ENCODE results near the gene RBM18.
A peak's percentile ranks its signal among the peaks of the same experiment; 100 is the strongest.

Gene RBM18

GRCh38 chr9:122220673-122221182 lies 43.9 kb downstream of the RBM18 start:
- no peak for DNase-seq

GRCh38 chr9:122219856-122220672 lies 44.6 kb downstream of the RBM18 start:
- DNase-seq, result no peak

- DNase-seq, result no peak
Observed at GRCh38 chr9:122218935-122219855, 45.4 kb downstream of the RBM18 start.

DNA sequence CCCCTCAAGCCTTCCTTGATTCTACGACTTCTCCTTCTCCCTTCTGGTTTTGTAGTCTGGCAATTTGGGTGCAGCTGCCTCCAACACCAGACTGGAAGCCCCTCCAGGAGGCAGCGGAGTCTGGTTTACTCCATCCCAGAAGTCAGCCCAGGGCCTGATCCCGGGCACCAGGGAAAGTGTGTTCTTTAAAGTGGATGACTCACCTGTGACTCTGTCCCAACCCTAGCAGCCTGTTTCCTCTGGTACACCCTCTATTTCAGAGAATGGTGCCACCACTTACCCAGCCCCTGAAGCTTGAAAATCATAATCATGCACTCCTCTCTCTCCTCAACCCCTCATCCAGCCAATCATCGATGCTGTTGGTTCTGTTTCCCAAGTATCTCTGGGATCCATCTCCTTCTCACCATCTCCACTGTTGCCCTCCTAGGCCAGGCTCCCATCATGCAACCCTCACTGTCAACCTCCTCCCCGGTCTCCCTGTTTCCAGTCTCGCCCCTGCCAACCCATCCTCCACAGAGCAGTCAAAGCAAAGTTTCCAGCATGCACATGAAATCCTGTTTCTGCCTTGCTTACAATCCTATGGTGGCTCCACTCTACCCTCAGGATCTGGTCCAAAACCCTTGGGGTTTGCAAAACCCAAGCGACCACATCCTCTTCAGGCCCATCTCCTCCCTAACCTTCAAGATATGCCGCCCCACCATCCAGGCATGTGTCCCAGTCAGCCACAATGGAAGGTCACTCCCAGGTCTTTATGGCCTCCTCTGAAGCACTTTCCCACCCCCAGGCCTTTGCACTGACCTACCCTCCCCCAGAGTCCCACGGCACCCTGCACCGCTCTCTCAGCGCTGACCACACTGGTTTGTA lies 46.3 kb downstream of the RBM18 start:
- no peak for DNase-seq

- DNase-seq, result no peak
Observed at GRCh38 chr9:122217640-122218039, 47.0 kb downstream of the RBM18 start.

DNA sequence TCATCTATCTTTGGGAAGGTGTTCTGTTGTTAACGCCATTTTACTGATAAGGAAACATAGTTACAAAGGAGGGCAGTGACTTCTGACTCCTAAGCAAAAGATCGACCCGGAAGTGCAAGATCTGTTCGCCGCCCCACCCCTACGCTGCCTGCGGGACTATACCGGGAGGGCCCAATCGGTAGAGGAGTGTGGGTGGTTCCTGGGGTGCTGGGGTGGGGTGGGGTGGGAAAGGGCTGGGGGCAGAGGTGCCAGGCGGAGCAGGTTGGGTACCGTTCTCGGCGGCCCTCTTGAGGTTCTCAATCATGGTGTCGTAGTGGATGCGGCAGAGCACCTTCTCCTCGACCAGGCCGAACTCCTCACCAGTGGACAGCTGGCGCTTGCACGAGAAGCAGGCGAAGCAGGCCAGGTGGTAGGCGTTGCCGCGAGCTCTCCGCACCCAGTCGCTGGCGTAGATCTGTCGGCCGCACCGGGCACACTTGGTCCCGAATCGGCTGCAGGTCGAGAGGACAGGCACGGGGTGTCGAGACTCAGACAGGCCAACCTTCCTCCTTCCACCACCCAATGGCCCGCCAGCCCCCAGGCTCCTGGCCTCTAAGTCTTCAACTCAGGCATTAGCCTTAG lies 47.7 kb downstream of the RBM18 start:
- no peak for DNase-seq

DNA sequence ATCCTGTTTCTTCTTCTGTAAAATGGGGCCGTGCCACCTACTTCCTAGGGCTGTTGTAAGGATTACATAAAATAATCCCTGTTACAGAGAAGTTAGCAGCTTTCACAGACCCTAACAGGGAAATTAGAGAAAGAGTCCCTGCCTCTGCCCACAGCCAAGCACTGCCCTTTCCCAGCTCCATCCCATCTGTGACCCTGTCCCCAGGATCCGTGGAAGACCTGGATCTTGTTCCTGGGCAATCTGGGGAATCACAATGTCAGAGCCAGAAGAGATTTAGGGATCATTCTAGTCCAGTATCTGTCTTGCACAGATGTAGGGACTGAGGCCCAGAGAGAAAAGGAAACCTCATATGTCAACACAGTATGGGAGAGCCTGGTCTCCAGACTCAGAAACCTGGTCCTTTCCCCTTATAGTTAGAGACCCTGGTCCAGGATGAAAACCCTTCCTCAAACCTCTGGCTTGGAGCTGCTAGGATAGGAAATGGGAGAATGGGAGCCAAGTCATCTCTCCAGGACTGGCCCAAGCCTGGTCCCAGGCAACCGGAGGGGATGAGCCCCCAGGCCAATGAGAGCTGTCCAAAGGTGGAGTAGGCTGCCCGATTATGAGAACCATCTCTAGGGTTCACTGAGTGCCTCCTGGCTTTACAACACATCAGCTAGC lies 48.4 kb downstream of the RBM18 start:
- DNase-seq, result no peak

- DNase-seq, result no peak
Observed at GRCh38 chr9:122215663-122216062, 49.0 kb downstream of the RBM18 start.

DNA sequence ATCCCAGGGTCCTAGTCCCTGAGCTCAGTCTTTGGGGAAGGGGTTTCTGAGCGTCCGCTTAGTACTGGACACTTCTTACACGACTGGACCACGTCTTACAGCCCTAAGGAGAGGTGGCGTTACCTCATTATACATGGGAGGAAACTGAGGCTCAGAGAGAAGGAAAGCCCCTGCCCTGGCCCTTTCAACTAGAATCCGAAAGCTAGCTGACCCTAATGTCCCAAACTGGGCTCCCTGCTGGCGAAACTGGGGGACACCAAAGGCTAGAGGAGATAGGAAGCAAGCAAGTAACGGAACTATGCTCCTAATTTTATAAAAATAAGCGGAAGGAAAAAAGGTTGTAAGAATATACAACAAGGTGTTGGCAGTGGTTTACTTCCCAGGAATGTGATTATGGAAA lies 50.1 kb downstream of the RBM18 start:
- DNase-seq, result no peak

DNA sequence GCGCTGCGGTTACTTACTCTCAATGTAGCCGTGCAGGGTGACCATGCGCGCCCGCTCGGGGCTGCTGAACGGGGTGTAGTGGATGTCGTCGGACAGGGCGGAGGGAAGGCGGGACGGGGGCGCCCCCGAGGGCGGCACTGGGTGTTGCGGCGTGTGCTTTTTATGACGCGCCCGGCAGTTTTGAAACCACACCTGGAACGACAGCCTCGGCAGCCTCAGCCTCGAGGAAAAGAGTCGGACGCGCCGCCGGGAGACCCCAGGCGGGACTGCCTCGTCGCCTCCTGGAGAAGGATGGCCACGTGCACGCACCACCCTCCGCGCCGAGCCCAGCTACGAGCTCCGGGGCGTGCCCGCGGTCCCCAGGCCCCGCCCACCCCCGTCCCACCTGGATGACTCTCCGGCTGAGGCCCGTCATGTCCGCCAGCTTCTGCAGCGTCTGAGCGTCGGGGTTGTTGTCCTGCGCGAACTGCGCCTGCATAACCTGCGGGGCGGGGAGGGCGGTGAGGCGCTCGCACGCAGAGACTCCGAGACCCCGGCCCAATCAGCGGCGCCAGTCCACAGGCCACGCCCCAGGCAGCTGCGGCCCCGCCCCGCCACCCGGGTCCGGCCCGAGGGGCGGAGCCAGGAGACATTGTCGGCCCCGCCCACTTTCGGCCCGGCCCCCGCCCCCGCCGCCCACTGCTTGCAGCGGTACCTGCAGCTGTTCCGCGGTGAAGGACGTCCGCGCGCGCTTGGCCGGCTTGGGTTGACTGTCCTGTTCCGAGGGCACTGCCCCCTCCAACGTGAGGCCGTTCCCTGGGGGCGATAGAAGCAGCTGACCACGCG lies 50.8 kb downstream of the RBM18 start:
- peak; percentile 24 for DNase-seq

- no peak for DNase-seq
Observed at GRCh38 chr9:122213102-122213588, 51.5 kb downstream of the RBM18 start.

DNA sequence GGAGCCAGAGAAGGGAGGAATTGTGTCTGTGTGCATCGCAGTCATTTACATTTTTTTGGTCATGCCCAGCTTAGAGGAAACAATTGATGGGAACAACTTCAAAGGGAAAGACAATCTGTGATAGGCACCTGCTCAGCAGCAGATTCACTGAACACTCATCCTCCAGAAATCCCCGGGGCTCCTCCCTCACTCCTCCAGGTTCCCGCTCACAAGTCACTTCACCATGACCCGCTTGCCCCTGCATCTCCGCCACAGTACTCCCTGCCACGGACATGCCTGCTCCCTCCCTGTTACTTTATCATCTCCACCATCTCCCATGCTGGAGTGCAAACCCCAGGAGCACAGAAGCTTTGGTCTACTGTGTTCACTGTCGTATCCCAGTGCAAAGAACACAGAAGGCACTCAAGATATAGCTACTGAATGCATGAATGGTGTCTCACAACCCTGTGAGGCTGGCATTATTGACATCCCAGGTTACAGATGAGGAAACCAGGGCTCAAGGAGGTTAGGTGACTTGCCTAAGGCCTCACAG lies 52.1 kb downstream of the RBM18 start:
- DNase-seq, result no peak

DNA sequence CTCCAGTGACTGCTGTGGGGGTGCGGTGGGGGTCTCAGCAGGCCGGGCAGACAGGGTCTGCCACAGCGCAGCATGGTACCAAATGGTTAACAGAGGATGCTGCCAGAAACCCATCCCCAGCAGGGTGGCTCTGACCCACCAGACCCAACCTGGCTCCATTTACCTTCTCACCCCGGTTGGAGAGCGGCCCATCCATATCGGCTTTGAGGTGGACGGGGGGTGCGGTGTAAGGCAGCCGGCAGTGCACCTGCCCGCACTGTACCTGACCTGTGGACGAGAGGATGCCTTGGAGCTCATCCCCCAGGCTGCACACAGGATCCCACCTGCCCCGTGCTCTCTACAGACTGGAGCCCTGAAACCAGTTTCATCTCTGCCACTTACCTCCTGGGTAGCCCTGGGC lies 55.2 kb downstream of the RBM18 start:
- DNase-seq, result no peak

DNA sequence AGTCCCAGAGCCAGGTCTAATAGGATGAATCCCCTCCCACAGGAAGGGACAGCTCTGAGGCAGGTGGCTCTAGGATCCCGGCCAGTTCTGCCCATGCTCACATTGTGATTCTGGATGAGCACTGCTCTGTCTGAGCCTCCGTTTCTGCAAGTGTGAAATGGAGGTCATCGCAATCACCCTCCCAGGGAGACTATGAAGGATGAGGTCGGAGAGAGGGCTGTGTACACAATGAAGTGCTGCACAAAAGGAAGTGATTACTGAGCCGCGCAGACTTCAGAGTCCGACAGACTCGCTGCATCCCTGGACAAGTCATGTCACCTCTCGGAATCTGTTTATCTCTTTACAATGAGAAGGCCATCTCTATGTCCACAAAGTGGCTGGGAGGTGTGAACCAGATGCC lies 57.5 kb downstream of the RBM18 start:
- DNase-seq, result no peak

DNA sequence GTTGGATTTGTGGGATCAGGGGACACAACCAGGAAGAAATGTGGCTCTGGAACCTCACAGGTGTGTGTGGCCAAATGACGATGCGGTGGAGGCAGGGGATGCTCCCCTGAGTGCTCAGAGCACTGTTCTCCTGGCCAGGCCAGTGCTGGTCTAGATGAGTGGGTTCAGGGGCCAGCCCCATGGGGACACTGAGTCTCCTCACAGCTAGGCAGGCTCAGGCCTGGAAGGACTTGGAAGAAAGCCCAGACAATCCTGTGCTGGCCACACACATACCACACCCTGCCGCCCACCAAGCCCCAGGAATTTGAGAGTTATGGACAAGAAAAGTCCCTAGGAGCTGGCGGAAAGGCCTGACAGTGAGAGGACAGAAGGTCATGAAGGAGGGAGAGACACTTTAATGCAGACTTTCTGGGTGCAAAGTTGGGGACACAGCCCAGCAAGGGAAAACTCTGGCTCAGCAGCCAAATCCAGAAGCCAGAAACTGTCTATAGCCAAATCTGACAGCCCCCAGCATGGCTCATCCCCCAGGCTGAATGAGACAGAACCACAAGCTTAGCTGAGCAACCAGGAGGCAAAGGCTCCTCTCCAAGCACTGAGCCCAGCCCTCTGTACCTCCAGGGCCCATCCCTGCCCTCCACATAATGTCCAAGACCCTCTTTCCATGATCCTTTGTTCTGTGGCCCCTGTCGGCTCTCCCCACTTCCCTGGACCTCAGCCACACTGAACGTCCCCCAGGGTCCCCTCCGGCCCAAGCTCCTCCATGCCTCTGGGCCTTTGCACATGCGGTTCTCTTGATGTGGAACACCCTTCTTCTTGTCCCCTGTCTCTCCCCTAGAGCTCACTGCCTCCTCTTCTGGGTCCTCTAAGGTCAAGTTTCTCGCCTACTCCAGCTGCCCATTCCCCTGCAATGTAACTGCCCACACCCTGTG lies 58.3 kb downstream of the RBM18 start:
- no peak for DNase-seq

DNA sequence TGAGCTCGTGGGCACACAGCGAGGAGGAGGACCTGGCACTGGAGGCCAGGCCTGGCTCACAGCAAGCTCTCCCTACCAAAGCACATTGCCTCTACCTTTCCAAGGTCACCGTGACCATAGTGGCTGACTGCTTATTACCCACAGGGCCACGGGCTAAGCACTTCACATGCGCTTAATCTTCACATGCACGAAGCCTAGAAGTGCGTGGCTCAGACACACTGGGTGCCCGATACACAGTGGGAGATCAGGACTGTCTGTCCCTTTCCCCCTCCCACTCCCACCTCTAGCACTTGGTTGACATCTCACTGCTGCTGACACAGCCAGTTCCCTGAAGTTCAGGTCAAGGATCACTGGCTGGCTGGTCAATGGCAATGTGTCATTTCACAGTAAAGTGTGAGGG lies 59.5 kb downstream of the RBM18 start:
- no peak for DNase-seq

DNA sequence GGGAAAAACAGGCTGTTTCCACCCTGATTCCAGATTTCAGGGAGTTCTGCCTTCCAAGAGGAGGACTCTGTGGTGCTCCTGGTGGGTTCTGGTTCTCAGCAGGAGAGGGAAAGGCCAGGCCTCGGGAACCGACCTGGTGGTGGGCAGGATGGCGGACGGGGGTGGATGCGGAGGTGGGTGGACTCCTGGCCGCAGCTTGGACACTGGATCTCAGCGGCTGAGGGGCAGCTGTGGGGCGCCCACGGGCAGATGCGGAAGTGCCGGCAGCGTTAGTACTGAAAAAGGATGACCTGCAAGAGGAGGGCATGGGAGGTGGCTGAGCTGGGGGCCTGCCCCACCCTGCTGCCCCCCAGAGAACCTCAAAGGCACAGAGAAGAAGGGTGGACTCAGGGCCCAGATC lies 60.1 kb downstream of the RBM18 start:
- no peak for DNase-seq

- no peak for DNase-seq
Observed at GRCh38 chr9:122204055-122204454, 60.6 kb downstream of the RBM18 start.

DNA sequence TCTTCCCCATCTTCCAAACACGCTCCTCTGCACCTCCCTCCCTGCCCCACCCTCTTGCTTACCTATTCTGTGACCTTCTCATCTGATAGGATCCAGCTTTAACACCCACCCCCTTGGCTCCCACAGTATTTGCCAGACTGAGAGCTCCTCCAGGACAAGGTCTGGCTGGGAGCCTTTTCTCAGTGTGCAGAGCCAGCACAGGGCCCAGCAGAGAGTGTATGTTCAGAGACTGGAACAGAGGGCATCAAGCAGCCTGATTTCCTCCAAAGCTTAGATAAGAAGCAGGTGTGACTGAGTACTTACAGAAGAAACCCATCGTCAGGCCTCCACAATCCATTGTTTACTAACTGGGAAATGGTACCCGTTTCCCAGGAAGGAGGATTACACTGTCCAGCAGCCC lies 62.5 kb downstream of the RBM18 start:
- no peak for DNase-seq

Data from central memory CD4-positive, alpha-beta T cell (primary cell).